ENCODE results near the gene CDH12. TPM values are rescaled to one million over a fixed set of nuclear protein-coding genes. Genes with fewer than 3 reads are reported as not detected.

CDH12 gene
- total RNA-seq, 4 donors from 2014 or later, result 0.19 to 0.91 (median 0.47) TPM

DNA sequence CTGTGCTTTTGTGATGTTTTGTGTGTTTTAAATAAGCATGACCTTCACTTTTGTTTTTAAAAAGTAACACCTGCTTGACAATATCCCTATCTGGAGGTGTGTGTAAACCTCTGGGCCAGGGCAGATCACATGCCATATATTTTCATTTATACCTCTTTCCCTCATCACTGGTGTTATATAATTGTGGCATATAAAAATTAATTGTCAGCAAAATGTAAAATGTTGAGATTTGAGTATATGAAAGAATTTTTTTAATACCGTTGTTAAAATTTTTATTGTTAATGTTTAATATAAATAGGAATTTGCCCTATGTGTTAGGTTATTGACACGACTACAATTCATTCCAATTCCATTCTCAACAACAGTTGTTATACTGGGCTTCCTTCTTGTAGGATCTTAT is 6.5 kb downstream of the CDH12 start:
- 85 to 88% methylated on average over 2 of the region's 2 CpGs for WGBS, 2 donors
- intact Hi-C loops (cut with DNase I; ENCODE audit: low total_unique reads), result no loop called here
- no peak for DNase-seq (ENCODE audit: low spot score in 2 of 2)
- TF ChIP-seq CTCF (IDR thresholded peaks at IDR 0.05) (no peak), POLR2A (IDR thresholded peaks at IDR 0.05) (no peak)
- no peak overlapping the region for H3K4me3 ChIP-seq (ENCODE audit: low read depth, poor library complexity, severe bottlenecking)

DNA sequence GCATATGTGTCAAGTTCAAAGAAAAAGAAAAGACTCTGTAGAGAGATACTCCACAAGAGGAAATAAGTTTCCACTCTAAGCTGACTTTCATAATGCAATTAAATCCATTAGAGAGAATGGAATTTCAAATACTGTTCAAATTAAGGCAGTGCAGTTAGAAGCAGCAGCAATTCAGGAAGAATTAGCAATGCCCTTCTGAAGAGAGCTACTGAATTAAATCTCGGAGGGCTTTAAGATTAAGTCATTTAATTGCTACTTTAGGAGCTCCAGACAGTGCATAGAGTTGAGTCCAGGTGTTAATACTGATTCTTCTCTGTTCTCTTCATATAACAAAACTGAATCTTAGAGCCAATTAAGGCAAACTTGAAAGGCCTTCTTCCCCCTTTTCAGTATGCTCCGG is 8.5 kb downstream of the CDH12 start:
- 65 to 78% methylated on average over 2 of the region's 2 CpGs for WGBS, 2 donors
- no peak for DNase-seq (ENCODE audit: low spot score in 2 of 2)
- TF ChIP-seq POLR2A (IDR thresholded peaks at IDR 0.05) (no peak), CTCF (IDR thresholded peaks at IDR 0.05) (no peak)
- no peak overlapping the region for H3K4me3 ChIP-seq (ENCODE audit: low read depth, poor library complexity, severe bottlenecking)
- intact Hi-C loops (cut with DNase I; ENCODE audit: low total_unique reads), result no loop called here

DNA sequence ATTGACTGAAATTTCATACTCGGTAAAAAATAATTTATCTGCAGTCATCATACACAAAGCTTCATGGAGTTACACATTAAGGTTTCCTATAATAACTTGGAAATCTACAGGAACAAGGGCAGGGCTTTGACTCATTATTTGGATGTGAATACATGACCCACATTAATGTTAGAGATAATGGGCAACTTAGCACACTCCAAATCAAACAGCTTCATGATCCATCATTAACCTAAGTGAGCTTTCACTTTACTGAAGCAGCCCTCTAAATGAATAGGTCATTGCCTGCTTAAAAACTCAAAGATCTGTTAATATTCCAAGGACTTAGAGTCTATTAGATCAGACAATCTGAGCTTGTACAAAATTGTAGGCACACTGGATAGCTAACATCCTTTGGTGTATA is 9.0 kb downstream of the CDH12 start:
- WGBS, 2 donors, result 71 to 74% methylated on average over 1 of the region's 1 CpG
- intact Hi-C loops (cut with DNase I; ENCODE audit: low total_unique reads), result no loop called here
- H3K4me3 ChIP-seq (ENCODE audit: low read depth, poor library complexity, severe bottlenecking), result no peak overlapping the region
- DNase-seq (ENCODE audit: low spot score in 2 of 2), result no peak
- TF ChIP-seq CTCF (IDR thresholded peaks at IDR 0.05), result no peak
- TF ChIP-seq POLR2A (IDR thresholded peaks at IDR 0.05), result no peak

- no peak overlapping the region for H3K4me3 ChIP-seq (ENCODE audit: low read depth, poor library complexity, severe bottlenecking)
- intact Hi-C loops (cut with DNase I; ENCODE audit: low total_unique reads), result no loop called here
- 73 to 76% methylated on average over 2 of the region's 2 CpGs for WGBS, 2 donors
- TF ChIP-seq CTCF (IDR thresholded peaks at IDR 0.05) (no peak), POLR2A (IDR thresholded peaks at IDR 0.05) (no peak)
- DNase-seq (ENCODE audit: low spot score in 2 of 2), result no peak
Observed at GRCh38 chr5:22842574-22842973, 10.6 kb downstream of the CDH12 start.

DNA sequence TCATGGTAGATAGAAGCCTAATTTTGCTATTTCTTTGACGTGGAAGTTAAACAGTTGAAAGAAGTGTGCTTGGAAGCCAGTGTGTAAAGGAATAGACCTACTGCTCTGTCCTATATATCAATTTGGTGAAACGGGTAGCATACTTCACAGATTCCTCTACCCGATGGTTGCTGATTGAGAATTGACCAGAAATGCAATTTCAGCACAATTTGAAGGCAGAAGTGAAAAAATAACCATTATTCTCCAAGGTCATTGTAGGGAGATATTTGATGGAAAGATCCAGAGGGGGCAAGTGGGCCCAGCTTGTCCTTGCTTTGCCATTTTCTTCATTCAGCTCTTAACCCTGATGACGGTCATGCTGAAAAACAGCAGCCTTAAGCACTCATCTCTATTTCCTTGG is 15.3 kb downstream of the CDH12 start:
- intact Hi-C loops (cut with DNase I; ENCODE audit: low total_unique reads), result no loop called here
- WGBS, 2 donors, result 82 to 83% methylated on average over 4 of the region's 4 CpGs

More for the DNA sequence above, 15.3 kb downstream of the CDH12 start:
- DNase-seq (ENCODE audit: low spot score in 2 of 2), result no peak
- TF ChIP-seq CTCF (IDR thresholded peaks at IDR 0.05), result no peak
- no peak for TF ChIP-seq POLR2A (IDR thresholded peaks at IDR 0.05)
- H3K4me3 ChIP-seq (ENCODE audit: low read depth, poor library complexity, severe bottlenecking), result no peak overlapping the region

All from lower leg skin (tissue), 4 donors.